Glomerular endothelial cell (primary cell): Measurements from ENCODE around the gene PTX4. TPM values are rescaled to one million over a fixed set of nuclear protein-coding genes. Genes with fewer than 3 reads are reported as not detected.

Experiments used
- DNase-seq: peaks from one replicate; pipeline ENCODE4 v3.0.0-alpha.2; 2011; ENCODE audit warnings: low read depth, low spot score; ENCODE audit errors: extremely low read depth
- total RNA-seq: library from RNA; depleted of rRNA; stranded (reverse); fragments of >200 nt; gene quantifications from 2 replicates; pipeline ENCODE4 v1.2.3, GENCODE V29; 2015

PTX4 gene
- total RNA-seq, 1 donor from 2014 or later = 0.18 TPM

- DNase-seq = no peak
Measured at GRCh38 chr16:1501630-1502029, 12.9 kb upstream of the PTX4 start.

GRCh38 chr16:1500465-1501150 is 11.9 kb upstream of the PTX4 start:
- DNase-seq = no peak

GRCh38 chr16:1499756-1500464 is 11.2 kb upstream of the PTX4 start:
- DNase-seq = no peak

GRCh38 chr16:1498899-1499676 is 10.3 kb upstream of the PTX4 start:
- no peak for DNase-seq

- no peak for DNase-seq
Measured at GRCh38 chr16:1497014-1497598, 8.4 kb upstream of the PTX4 start.

GRCh38 chr16:1496464-1496863 is 7.7 kb upstream of the PTX4 start:
- DNase-seq = no peak

- DNase-seq = no peak
Measured at GRCh38 chr16:1495889-1496262, 7.1 kb upstream of the PTX4 start.

- no peak for DNase-seq
Measured at GRCh38 chr16:1495211-1495888, 6.6 kb upstream of the PTX4 start.

- no peak for DNase-seq
Measured at GRCh38 chr16:1494711-1495110, 6.0 kb upstream of the PTX4 start.

- DNase-seq = no peak
Measured at GRCh38 chr16:1494129-1494640, 5.4 kb upstream of the PTX4 start.

GRCh38 chr16:1493746-1494094 is 5.0 kb upstream of the PTX4 start:
- no peak for DNase-seq

GRCh38 chr16:1492923-1493745 is 4.4 kb upstream of the PTX4 start, which contains the start of gene TELO2:
TSS of gene TELO2 (plus strand) at chr16:1493360. CDS start at chr16:1494282, 922 bp downstream.
- no peak for DNase-seq

GRCh38 chr16:1492082-1492922 is 3.6 kb upstream of the PTX4 start:
- no peak for DNase-seq

GRCh38 chr16:1491327-1491726 is 2.6 kb upstream of the PTX4 start:
- DNase-seq = no peak

GRCh38 chr16:1489077-1489476 is 333 bp upstream of the PTX4 start:
- DNase-seq = no peak

GRCh38 chr16:1488054-1488601 is 616 bp downstream of the PTX4 start:
- DNase-seq = no peak

- DNase-seq = no peak
Measured at GRCh38 chr16:1487395-1488053, 1.2 kb downstream of the PTX4 start.
